NCI-H146 treated with DMSO at 0.1 percent for 48 hours (cell line): Measurements from ENCODE around the gene SAA2.
A peak's percentile ranks its signal among the peaks of the same experiment; 100 is the strongest.
"Not testable (repeated sequence)": the region's sequence is repeated elsewhere in the genome, so short reads cannot be mapped to it uniquely, and the experiment has no call there.

ENCODE experiments used
- DNase-seq: peaks from one replicate; lab custom pipeline; 2025; ENCODE audit not compliant: unreplicated experiment; lab: John Stamatoyannopoulos, UW

Gene SAA2

DNA sequence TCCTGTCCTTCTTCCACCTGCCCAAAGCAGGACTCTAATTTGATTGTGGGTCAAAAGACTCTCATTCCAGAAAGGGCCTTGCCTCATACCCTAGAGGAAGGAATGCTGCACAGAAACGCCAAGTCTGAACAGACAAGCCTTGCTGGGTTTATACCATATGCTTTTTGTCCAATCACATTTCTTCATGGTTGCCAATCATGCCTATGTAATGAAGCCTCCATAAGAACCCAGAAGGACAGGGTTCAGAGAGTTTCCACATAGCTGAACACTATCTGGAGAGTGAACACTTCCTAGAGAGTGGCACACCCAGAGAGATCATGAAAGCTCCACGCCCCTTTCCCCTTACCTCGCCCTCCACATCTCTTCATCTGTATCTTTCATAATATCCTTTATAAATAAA, 4.8 kb upstream of the SAA2 start:
- no peak for DNase-seq

DNA sequence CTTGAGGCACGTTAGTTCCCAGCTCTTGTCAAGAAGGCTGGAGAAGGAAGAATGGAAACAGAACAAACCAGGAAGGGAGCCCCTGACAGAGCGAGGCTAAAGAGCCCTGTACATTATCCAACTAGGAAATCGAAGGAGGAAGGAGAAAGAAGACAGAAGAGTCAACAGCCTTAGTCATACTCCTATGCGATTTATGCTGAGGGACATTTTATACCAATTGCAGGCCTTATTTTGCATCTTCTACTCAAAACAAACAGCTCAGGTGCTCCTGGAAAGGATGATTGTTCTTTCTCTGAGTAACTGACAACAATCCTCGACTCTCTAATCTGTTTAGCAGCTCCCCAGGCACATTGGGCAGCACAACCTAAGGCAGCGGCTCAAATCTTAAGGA, 1.3 kb downstream of the SAA2 start:
- not testable (repeated sequence) for DNase-seq

DNA sequence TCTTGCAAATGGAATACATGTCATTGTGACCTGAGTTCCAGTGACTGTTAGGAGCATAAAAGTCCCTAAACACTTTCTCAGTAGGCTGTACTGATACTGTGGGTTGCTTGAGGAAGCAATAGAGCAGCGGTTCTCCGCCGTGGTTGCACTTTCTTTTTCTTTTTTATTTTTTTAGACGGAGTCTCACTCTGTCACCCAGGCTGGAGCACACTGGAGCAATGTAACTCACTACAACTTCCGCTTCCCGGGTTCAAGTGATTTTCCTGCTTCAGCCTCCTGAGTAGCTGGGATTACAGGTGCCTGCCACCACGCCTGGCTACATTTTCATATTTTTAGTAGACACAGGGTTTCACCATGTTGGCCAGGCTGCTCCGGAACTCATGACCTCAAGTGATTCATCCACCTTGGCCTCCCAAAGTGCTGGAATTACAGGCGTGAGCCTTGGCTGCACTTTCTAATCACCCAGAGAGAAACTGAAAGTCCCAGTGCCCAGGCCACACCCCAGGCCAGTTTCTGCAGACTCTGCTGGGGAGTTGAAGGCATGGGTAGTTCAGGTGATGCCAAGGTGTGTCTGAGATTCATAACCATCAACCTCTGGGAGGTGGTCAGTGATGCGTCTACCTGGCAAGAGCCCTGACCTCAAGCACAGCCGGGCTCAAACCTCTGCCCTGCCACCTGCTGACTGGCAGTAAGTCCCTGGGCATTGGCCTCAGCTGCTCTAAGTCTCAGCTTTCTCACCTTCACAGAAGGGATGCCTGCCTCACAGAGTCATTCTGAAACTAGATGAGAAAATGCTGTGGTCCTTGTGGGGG, 1.9 kb downstream of the SAA2 start:
- not testable (repeated sequence) for DNase-seq

GRCh38 chr11:18245396-18245795, 3.1 kb downstream of the SAA2 start:
- no peak for DNase-seq

GRCh38 chr11:18243783-18244362, 4.6 kb downstream of the SAA2 start:
- peak; percentile 34 for DNase-seq

DNA sequence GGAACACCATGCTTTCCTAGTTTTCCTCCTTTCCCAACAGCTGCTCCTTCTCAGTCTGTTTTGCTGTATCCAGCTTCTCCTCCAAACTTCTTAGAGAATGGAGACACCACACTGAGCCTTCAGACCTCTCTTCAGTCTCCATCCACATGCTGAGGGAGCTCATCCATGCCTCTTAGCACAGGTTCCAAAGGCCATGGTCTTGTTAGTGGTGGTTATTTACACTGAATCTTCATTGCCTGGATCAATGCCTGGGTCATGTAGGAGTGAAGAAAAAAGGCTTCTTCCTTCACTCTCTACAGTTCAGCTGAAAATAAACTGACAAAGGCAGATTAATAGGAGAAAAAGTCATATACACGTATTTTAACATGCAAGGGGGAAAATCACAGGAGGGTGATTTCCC, 8.8 kb downstream of the SAA2 start:
- no peak for DNase-seq

DNA sequence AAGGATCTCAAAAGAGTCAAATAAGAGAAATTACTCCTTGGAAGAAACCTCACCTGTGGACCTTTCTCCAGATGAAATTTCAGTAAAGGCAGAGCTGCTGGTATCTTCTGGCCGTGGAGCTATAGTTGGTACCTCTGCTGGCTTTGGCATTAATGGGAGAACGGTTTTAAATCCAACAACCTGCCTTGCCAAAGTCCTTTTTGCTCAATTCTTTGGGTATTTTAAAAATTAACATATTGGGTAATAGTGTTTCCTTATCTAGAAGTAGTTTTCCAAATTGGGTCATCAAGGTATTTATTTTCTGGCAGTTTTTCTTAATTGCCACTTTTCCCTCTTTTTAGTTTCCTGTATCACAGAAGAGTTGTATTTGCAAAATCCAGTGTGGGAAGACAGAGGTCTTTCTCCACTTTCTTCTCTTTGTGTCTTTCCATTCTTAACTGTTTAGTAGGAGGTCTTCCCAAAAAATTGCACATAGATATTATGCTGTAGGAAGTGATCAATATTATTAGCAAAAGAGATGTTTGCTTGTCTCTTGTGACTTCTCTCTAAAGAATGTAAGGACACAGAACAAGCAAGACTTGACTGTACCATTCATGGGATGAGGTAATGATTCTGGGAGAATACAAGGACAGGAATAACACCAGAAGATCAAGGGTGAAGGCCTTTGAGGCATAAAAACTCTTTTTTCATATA, 11.7 kb downstream of the SAA2 start, which contains the start of gene SAA4:
SAA4 (minus strand) TSS at position 139 of the 693 bp plus-strand sequence. CDS start 876 bp downstream, outside the sequence.
- DNase-seq: no peak

GRCh38 chr11:18235394-18236334, 12.8 kb downstream of the SAA2 start:
- no peak for DNase-seq

DNA sequence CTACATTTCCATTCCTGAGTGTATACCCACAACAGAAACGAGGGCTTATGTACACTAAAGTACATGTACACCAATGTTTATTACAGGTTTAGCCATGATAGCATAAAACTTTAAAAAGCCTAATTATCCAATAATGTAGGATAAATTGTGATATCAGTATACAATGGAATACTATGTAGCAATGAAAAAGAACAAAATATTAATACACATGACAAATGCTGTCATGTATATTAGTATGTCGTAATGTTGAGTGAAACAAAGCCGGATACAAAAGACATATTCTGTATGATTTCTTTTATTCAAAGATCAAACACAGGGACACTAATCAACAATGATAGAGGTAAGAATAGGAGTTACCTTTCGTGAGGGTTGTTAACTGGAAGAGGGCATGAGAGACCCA, 14.6 kb downstream of the SAA2 start:
- DNase-seq: no peak

DNA sequence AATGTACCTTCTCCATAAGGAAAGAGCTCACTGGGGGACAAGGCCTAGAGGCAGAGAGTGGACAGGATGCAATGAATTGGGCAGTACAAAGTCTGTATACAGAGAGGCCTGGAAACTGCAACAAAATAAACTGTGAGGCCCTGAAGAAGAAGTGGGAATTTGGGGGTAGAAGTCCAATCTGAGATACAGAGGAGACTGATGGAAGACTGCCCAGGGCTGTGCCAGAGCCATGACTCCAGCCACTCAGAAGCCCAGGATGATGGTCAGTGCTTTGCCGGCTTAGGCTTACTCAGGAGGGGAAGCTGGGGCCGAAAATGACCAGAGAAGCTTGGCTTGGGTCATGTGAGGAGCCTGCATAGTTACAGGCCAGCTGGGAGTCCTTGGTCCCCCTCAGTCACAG, 17.6 kb downstream of the SAA2 start:
- no peak for DNase-seq

DNA sequence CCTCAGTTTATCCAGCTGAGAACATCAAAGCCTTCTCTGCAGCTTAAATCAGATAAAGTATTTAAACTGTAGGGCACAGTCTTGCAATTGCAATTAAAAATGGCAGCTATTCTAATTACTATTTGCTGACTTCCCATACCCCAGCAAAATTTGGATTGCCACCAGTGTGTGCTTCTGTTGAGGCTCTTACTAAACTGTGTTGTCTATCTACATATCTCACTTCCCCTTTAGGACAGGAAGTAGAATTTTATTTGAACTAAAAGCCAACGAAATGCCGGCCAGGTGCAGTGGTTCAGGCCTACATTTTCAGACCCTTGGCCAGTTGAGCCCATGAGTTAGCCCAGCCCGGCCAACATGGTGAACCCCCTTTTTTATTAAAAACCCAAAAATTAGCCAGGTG, 19.0 kb downstream of the SAA2 start:
- DNase-seq: no peak

GRCh38 chr11:18225913-18226312, 22.6 kb downstream of the SAA2 start:
- no peak for DNase-seq

- DNase-seq: no peak
These were observed 24.7 kb downstream of the SAA2 start for GRCh38 chr11:18223591-18224387.

GRCh38 chr11:18222814-18223421, 25.6 kb downstream of the SAA2 start:
- DNase-seq: no peak

- no peak for DNase-seq
These were observed 27.1 kb downstream of the SAA2 start for GRCh38 chr11:18221274-18221876.

- DNase-seq: no peak
These were observed 39.4 kb downstream of the SAA2 start for GRCh38 chr11:18209058-18209457.

GRCh38 chr11:18204771-18205170, 43.7 kb downstream of the SAA2 start:
- no peak for DNase-seq

DNA sequence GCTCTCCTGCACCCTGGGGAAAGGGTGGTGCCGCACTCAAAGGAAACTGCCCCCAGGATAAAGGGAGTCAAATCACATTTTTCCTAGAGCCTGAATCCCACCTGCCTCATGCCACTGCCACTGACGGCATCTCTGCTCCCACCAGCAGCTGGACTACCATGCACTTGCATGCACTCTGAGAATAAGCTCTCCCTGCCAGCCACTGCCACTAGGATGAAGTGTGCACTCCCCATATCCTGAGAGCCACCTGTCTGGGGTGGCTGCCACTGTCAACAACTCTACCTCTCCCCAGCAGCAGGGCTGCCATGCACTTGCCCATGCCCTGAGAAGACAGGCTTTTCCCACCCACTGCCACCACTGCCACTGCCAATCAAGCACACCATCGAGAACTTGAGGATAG, 44.2 kb downstream of the SAA2 start:
- no peak for DNase-seq

DNA sequence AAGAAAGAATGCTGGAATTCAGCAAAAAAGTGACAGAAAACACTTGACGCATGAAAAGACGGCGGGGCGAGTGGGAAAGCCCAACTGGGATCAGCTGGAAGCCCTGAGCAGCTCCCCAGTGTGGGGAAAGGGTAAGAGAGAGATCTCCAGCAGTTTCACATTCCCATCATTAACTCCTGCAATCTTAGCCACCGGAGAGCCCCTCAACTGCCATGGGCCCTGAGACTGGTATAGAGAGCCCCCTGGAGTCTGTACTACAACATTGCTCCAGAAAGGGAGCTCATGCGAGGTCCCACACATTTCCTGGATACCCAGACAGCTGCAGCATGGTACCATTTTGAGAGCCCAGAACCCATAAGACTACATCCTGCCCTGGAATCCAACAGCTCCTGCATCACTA, 44.7 kb downstream of the SAA2 start:
- peak; percentile 0 for DNase-seq
